GM23338 (cell line): ENCODE measurements around the gene CDC42EP5. TPM values are rescaled to one million over a fixed set of nuclear protein-coding genes. Genes with fewer than 3 reads are reported as not detected.

Experiments
- ATAC-seq: fragments of 200-7000 bp; cut with Tn5 transposase; 3 replicates; pipeline ENCODE4 v1.9.1; 2020
- DNase-seq: peaks from one replicate; pipeline ENCODE4 v3.0.0-alpha.2; 2015; ENCODE audit warnings: low spot score
- H2AFZ ChIP-seq: fragments of 200-600 bp; sonication (generic); 2 replicates; pipeline ENCODE4 v1.8.0; 2016; ENCODE audit warnings: antibody characterized with exemption, mild to moderate bottlenecking, moderate library complexity
- H3F3A ChIP-seq: fragments of 200-600 bp; sonication (generic); replicated peaks from 2 replicates; pipeline ENCODE4 v1.8.0; 2017; ENCODE audit warnings: antibody characterized with exemption, mixed run types, low read depth
- H3K27ac ChIP-seq: fragments of 200-600 bp; sonication (generic); 2 replicates; pipeline ENCODE4 v1.6.1; 2016; ENCODE audit warnings: low read depth
- H3K27me3 ChIP-seq: fragments of 200-600 bp; sonication (generic); 2 replicates; pipeline ENCODE4 v1.8.0; 2016; ENCODE audit warnings: mild to moderate bottlenecking, mixed run types, moderate library complexity; ENCODE audit not compliant: insufficient read depth
- H3K36me3 ChIP-seq: fragments of 200-600 bp; sonication (generic); 2 replicates; pipeline ENCODE4 v1.8.0; 2016; ENCODE audit warnings: mild to moderate bottlenecking; ENCODE audit not compliant: insufficient read depth
- H3K4me1 ChIP-seq: fragments of 200-600 bp; sonication (generic); 2 replicates; pipeline ENCODE4 v1.8.0; 2016; ENCODE audit warnings: mild to moderate bottlenecking, moderate library complexity; ENCODE audit not compliant: insufficient read depth
- H3K4me2 ChIP-seq: fragments of 200-600 bp; sonication (generic); 2 replicates; pipeline ENCODE4 v1.7.1; 2017; ENCODE audit warnings: mixed run types
- H3K4me3 ChIP-seq: fragments of 200-600 bp; sonication (generic); 2 replicates; pipeline ENCODE4 v1.6.1; 2016; ENCODE audit warnings: mixed run types
- H3K79me2 ChIP-seq: fragments of 200-600 bp; sonication (generic); replicated peaks from 2 replicates; pipeline ENCODE4 v1.8.0; 2017; ENCODE audit warnings: mild to moderate bottlenecking; ENCODE audit not compliant: insufficient read depth
- H3K9me2 ChIP-seq: fragments of 200-600 bp; sonication (generic); 2 replicates; pipeline ENCODE4 v1.8.0; 2017; ENCODE audit not compliant: insufficient read depth
- H4K20me1 ChIP-seq: fragments of 200-600 bp; sonication (generic); replicated peaks from 2 replicates; pipeline ENCODE4 v1.8.0; 2017; ENCODE audit warnings: mild to moderate bottlenecking; ENCODE audit not compliant: insufficient read depth
- H3K27ac Mint-ChIP-seq: 2 replicates; pipeline ENCODE4 v1.8.0; 2020; ENCODE audit warnings: inconsistent platforms, mild to moderate bottlenecking, moderate library complexity, mixed read lengths
- H3K27me3 Mint-ChIP-seq: 3 replicates; pipeline ENCODE4 v1.8.0; 2022; ENCODE audit warnings: low read depth, mild to moderate bottlenecking, moderate library complexity, mixed read lengths, inconsistent platforms; ENCODE audit not compliant: insufficient read depth, poor library complexity
- H3K36me3 Mint-ChIP-seq: 3 replicates; pipeline ENCODE4 v1.8.0; 2021; ENCODE audit warnings: low read depth, mild to moderate bottlenecking, inconsistent platforms, moderate library complexity, mixed read lengths
- H3K4me1 Mint-ChIP-seq: 3 replicates; pipeline ENCODE4 v1.8.0; 2020; ENCODE audit warnings: mild to moderate bottlenecking, inconsistent platforms, mixed read lengths
- H3K4me3 Mint-ChIP-seq: 3 replicates; pipeline ENCODE4 v1.8.0; 2021; ENCODE audit warnings: moderate library complexity, mild to moderate bottlenecking, inconsistent platforms, mixed read lengths
- H3K9me3 Mint-ChIP-seq: 3 replicates; pipeline ENCODE4 v1.8.0; 2020; ENCODE audit warnings: moderate library complexity, mild to moderate bottlenecking, inconsistent platforms, mixed read lengths
- CREB1 ChIP-seq: fragments of 250-450 bp; sonication (Bioruptor Pico); IDR thresholded peaks from 2 replicates; pipeline ENCODE4 v1.5.0; 2020; ENCODE audit warnings: low read depth, mild to moderate bottlenecking, moderate library complexity
- EZH2 ChIP-seq: fragments of 200-600 bp; sonication (generic); IDR thresholded peaks from one replicate; pipeline ENCODE4 v1.8.0; 2017; ENCODE audit warnings: antibody characterized with exemption, mild to moderate bottlenecking, low read depth; ENCODE audit not compliant: unreplicated experiment
- EZH2phosphoT487 ChIP-seq: fragments of 200-600 bp; sonication (generic); IDR thresholded peaks from one replicate; pipeline ENCODE4 v1.8.1; 2018; ENCODE audit warnings: antibody characterized with exemption; ENCODE audit not compliant: unreplicated experiment
- JUNB ChIP-seq: IDR thresholded peaks from one replicate; pipeline ENCODE4 v1.6.1; 2016; ENCODE audit warnings: antibody characterized with exemption; ENCODE audit not compliant: unreplicated experiment
- NANOG ChIP-seq: IDR thresholded peaks from 2 replicates; pipeline ENCODE4 v1.6.1; 2016; ENCODE audit warnings: antibody characterized with exemption, borderline replicate concordance
- POLR2AphosphoS5 ChIP-seq: IDR thresholded peaks from 2 replicates; pipeline ENCODE4 v1.6.1; 2016; ENCODE audit warnings: antibody characterized with exemption, low read depth
- STAT1 ChIP-seq: IDR thresholded peaks from one replicate; pipeline ENCODE4 v1.6.1; 2016; ENCODE audit warnings: antibody characterized with exemption; ENCODE audit not compliant: unreplicated experiment
- ZNF114 ChIP-seq: fragments of 250-450 bp; sonication (Bioruptor Pico); IDR thresholded peaks from 2 replicates; pipeline ENCODE4 v1.5.0; 2020; ENCODE audit warnings: mild to moderate bottlenecking, moderate library complexity
- ZNF331 ChIP-seq: fragments of 250-450 bp; sonication (Bioruptor Pico); IDR thresholded peaks from 2 replicates; pipeline ENCODE4 v1.5.0; 2020; ENCODE audit warnings: low read depth, mild to moderate bottlenecking, moderate library complexity
- ZNF462 ChIP-seq: fragments of 250-450 bp; sonication (Bioruptor Pico); IDR thresholded peaks from 2 replicates; pipeline ENCODE4 v1.5.0; 2020; ENCODE audit warnings: mild to moderate bottlenecking, moderate library complexity
- polyA plus RNA-seq: library from polyadenylated mRNA; unstranded; fragments of >200 nt; fragmentation: Nextera tagmentation; extraction: Ambion mirVana; gene quantifications from 2 replicates; pipeline ENCODE4 v1.2.1, GENCODE V29; 2016
- total RNA-seq: library from RNA; depleted of rRNA; stranded (reverse); fragments of >200 nt; shearing (Covaris generic); gene quantifications from 2 replicates; pipeline ENCODE4 v1.2.3, GENCODE V29; 2014
- TF ChIP-seq, protein P1 (sequence below): IDR thresholded peaks from 2 replicates; pipeline ENCODE4 v1.6.1; 2016; ENCODE audit warnings: antibody characterized with exemption
- TF ChIP-seq, protein P2 (sequence below), 2 experiments: fragments of 200-600 bp in 1 of 2; sonication (generic) in 1 of 2; conservative IDR thresholded peaks; 2 replicates each; pipeline versions ENCODE4 v1.5.1 to v1.6.1; 2016 to 2017; ENCODE audit warnings: antibody characterized with exemption in 2 of 2, low read depth in 2 of 2, mild to moderate bottlenecking in 2 of 2, moderate library complexity in 1 of 2
- TF ChIP-seq, protein P3 (sequence below): IDR thresholded peaks from one replicate; pipeline ENCODE4 v1.6.1; 2018; ENCODE audit warnings: antibody characterized with exemption; ENCODE audit not compliant: unreplicated experiment

The CDC42EP5 gene
- total and polyA plus RNA-seq, 2 experiments from 2014 or later = 1.4 to 3.4 TPM

DNA sequence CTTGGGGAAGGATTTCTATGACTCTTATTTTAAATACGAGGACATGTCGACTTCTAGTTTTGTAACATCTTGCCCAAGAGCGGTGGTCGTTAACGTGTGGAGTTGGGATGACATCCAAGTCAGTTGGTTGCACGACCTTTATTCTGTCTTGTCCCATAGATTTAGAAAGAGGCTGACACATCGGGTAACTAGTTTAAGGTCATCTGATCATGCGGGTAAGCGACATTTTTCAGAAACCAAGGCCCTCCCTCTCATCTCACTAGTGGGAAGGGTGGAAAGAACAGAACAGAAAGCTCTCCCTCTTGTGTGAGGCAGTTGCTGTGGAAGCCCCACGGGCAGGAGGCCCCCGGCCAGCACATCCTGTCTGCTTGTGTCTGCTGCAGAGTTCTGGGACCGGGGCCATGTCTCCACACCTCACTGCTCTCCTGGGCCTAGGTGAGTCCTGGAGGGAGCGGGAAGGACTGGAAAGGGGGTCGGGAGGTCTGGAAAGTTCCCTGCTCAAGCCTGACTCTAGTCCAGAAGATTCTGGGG lies 29.5 kb upstream of the CDC42EP5 start, which contains the start of gene LAIR2:
Gene LAIR2, plus strand, starts transcription at position 314 of the 531 bp plus-strand sequence. Its CDS starts 88 bp downstream, at position 402.
- Histone ChIP-seq H3K4me2 (no peak within 1 kb of the TSS), H3K4me3 (no peak within 1 kb of the TSS), H3K9me2 (no peaks in the 10 kb centered on the region), H3K27me3 (no peaks in the 10 kb centered on the region), H4K20me1 (no peaks in the 10 kb centered on the region), H3F3A (no peaks in the 10 kb centered on the region), H3K79me2 (no peaks in the 10 kb centered on the region), H3K36me3 (no peaks in the 10 kb centered on the region), H2AFZ (no peak within 1 kb of the TSS), H3K27ac (no peak within 1 kb of the TSS), H3K4me1 (no peaks in the 10 kb centered on the region)
- no peak for ATAC-seq
- H3K4me1 Mint-ChIP-seq = no peaks in the 10 kb centered on the region
- H3K36me3 Mint-ChIP-seq = peaks cover 30% of the 10 kb centered on the region
- no peak for DNase-seq
- no peak within 1 kb of the TSS for H3K4me3 Mint-ChIP-seq
- no peaks in the 10 kb centered on the region for H3K27me3 Mint-ChIP-seq
- H3K27ac Mint-ChIP-seq = no peak within 1 kb of the TSS
- TF ChIP-seq ZNF462 (CRISPR knock-in tag) = no peak
- TF ChIP-seq EZH2 = no peak
- no peak for TF ChIP-seq ZNF114 (CRISPR knock-in tag)
- TF ChIP-seq, protein P1, sequence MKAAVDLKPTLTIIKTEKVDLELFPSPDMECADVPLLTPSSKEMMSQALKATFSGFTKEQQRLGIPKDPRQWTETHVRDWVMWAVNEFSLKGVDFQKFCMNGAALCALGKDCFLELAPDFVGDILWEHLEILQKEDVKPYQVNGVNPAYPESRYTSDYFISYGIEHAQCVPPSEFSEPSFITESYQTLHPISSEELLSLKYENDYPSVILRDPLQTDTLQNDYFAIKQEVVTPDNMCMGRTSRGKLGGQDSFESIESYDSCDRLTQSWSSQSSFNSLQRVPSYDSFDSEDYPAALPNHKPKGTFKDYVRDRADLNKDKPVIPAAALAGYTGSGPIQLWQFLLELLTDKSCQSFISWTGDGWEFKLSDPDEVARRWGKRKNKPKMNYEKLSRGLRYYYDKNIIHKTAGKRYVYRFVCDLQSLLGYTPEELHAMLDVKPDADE = no peak
- TF ChIP-seq POLR2AphosphoS5 = no peak
- no peak for TF ChIP-seq STAT1
- no peak for TF ChIP-seq ZNF331 (CRISPR knock-in tag)
- no peak for TF ChIP-seq JUNB
- no peak for TF ChIP-seq EZH2phosphoT487
- no peak for TF ChIP-seq NANOG
- TF ChIP-seq, protein P2, sequence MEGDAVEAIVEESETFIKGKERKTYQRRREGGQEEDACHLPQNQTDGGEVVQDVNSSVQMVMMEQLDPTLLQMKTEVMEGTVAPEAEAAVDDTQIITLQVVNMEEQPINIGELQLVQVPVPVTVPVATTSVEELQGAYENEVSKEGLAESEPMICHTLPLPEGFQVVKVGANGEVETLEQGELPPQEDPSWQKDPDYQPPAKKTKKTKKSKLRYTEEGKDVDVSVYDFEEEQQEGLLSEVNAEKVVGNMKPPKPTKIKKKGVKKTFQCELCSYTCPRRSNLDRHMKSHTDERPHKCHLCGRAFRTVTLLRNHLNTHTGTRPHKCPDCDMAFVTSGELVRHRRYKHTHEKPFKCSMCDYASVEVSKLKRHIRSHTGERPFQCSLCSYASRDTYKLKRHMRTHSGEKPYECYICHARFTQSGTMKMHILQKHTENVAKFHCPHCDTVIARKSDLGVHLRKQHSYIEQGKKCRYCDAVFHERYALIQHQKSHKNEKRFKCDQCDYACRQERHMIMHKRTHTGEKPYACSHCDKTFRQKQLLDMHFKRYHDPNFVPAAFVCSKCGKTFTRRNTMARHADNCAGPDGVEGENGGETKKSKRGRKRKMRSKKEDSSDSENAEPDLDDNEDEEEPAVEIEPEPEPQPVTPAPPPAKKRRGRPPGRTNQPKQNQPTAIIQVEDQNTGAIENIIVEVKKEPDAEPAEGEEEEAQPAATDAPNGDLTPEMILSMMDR (conservative IDR thresholded peaks at IDR 0.05; ENCODE audit: low read depth in 2 of 2) = no peak
- TF ChIP-seq, protein P3, sequence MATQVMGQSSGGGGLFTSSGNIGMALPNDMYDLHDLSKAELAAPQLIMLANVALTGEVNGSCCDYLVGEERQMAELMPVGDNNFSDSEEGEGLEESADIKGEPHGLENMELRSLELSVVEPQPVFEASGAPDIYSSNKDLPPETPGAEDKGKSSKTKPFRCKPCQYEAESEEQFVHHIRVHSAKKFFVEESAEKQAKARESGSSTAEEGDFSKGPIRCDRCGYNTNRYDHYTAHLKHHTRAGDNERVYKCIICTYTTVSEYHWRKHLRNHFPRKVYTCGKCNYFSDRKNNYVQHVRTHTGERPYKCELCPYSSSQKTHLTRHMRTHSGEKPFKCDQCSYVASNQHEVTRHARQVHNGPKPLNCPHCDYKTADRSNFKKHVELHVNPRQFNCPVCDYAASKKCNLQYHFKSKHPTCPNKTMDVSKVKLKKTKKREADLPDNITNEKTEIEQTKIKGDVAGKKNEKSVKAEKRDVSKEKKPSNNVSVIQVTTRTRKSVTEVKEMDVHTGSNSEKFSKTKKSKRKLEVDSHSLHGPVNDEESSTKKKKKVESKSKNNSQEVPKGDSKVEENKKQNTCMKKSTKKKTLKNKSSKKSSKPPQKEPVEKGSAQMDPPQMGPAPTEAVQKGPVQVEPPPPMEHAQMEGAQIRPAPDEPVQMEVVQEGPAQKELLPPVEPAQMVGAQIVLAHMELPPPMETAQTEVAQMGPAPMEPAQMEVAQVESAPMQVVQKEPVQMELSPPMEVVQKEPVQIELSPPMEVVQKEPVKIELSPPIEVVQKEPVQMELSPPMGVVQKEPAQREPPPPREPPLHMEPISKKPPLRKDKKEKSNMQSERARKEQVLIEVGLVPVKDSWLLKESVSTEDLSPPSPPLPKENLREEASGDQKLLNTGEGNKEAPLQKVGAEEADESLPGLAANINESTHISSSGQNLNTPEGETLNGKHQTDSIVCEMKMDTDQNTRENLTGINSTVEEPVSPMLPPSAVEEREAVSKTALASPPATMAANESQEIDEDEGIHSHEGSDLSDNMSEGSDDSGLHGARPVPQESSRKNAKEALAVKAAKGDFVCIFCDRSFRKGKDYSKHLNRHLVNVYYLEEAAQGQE = no peak
- TF ChIP-seq CREB1 = no peak
- peaks cover 90% of the 10 kb centered on the region for H3K9me3 Mint-ChIP-seq
